Measurements from ENCODE around the gene KIF26B. TPM values are rescaled to one million over a fixed set of nuclear protein-coding genes. Genes with fewer than 3 reads are reported as not detected.

KIF26B gene
- total RNA-seq, 3 donors from 2014 or later = 0.03 to 0.24 (median 0.10) TPM

DNA sequence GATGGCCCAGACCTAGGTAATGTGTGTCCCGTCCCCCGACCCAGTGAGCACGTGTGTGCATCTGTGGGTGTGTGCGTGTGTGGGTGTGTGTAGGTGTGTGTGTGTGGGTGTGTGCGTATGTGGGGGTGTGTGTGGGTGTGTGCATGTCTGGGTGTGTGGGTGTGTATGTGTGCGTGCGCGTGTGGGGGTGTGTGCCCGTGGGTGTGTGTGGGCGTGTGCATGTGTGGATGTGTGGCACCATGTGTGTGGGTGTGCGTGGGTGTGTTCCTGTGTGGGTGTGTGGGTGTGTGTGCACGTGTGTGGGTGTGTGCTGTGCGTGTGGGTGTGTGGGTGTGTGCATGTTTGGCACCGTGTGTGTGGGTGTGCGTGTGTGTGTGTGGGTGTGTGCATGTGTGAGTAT is 309.5 kb downstream of the KIF26B start:
- H3K9me3 Mint-ChIP-seq = peaks cover 3% of the 10 kb centered on the region
- no peaks in the 10 kb centered on the region for H3K4me1 Mint-ChIP-seq (ENCODE audit: low read depth)
- DNase-seq = no peak
- no peak for ATAC-seq
- H3K36me3 Mint-ChIP-seq (ENCODE audit: insufficient read depth) = no peaks in the 10 kb centered on the region
- H3K27me3 Mint-ChIP-seq (ENCODE audit: low read depth) = peaks cover 4% of the 10 kb centered on the region
- no peak overlapping the region for H3K4me3 Mint-ChIP-seq

DNA sequence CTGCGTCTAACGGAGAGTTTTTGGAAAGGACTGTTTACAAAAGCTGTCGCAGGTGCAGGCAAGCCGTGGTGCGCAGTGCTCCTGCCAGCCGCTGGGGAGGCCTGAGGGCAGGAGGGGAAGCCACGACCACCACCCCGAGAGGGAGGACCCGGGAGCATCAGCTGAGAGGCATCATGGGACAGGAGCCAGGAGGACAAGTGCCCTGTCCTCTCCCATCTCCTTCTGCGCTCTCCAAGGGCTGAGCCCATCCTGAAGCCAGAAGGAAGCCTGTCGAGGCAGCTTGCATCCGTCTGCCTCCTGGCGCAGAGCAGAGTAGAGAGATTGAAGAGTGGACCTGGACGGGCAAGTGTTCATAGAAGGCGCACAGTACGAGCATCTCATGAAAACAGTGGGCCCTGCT is 310.9 kb downstream of the KIF26B start:
- Mint-ChIP-seq H3K9me3 (peaks cover 3% of the 10 kb centered on the region), H3K4me3 (no peak overlapping the region), H3K27me3 (ENCODE audit: low read depth) (peaks cover 4% of the 10 kb centered on the region), H3K36me3 (ENCODE audit: insufficient read depth) (no peaks in the 10 kb centered on the region), H3K4me1 (ENCODE audit: low read depth) (no peaks in the 10 kb centered on the region)
- DNase-seq (no peak), ATAC-seq (no peak)

- Mint-ChIP-seq H3K4me3 (no peak overlapping the region), H3K9me3 (peaks cover 3% of the 10 kb centered on the region), H3K36me3 (ENCODE audit: insufficient read depth) (no peaks in the 10 kb centered on the region), H3K4me1 (ENCODE audit: low read depth) (no peaks in the 10 kb centered on the region), H3K27me3 (ENCODE audit: low read depth) (peaks cover 4% of the 10 kb centered on the region)
- DNase-seq (no peak), ATAC-seq (no peak)
These were observed 311.5 kb downstream of the KIF26B start for GRCh38 chr1:245466261-245466660.

DNA sequence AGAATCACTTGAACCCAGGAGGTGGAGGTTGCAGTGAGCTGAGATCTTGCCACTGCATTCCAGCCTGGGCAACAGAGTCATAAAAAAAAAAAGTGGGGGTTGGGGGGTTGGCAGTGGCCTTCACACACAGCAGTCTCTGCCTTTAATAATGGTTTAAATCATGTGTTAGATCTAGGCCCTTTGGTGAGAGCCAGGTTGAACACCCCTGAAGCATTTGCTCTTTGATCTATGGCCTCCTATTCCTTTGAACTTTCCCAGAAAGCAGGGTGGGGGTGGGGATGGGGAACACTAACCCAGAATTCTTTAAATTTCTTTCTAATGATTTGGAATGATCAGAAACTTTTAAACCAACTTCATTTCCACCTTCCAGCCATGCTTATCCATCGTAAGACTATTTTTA is 313.0 kb downstream of the KIF26B start:
- H3K4me3 Mint-ChIP-seq = no peak overlapping the region

DNA sequence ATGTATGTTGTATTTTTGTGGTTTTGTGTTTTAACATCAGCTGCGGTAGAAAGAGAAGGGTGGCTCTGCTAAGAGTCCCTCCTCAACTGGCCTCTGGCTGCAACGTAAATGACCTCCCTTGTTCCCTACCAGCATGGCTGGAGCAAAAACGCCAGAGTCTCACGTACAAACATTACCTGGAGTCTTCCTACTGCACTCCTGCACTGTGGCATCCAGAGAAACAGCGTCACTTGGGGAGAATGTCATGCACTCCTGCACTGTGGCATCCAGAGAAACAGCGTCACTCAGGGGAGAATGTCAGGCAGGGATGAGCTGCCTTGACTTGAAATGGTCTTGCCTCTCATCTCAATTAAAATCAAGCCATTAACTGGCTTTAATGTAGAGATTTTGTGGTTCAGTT is 314.2 kb downstream of the KIF26B start:
- Mint-ChIP-seq H3K36me3 (ENCODE audit: insufficient read depth) (no peaks in the 10 kb centered on the region), H3K9me3 (peaks cover 2% of the 10 kb centered on the region), H3K4me3 (no peak overlapping the region), H3K27me3 (ENCODE audit: low read depth) (no peaks in the 10 kb centered on the region), H3K4me1 (ENCODE audit: low read depth) (no peaks in the 10 kb centered on the region)
- DNase-seq = no peak
- no peak for ATAC-seq

More for the DNA sequence above, 313.0 kb downstream of the KIF26B start:
- no peaks in the 10 kb centered on the region for H3K27me3 Mint-ChIP-seq (ENCODE audit: low read depth)
- H3K9me3 Mint-ChIP-seq = peaks cover 3% of the 10 kb centered on the region
- H3K4me1 Mint-ChIP-seq (ENCODE audit: low read depth) = no peaks in the 10 kb centered on the region
- ATAC-seq = no peak
- DNase-seq = no peak
- H3K36me3 Mint-ChIP-seq (ENCODE audit: insufficient read depth) = no peaks in the 10 kb centered on the region

DNA sequence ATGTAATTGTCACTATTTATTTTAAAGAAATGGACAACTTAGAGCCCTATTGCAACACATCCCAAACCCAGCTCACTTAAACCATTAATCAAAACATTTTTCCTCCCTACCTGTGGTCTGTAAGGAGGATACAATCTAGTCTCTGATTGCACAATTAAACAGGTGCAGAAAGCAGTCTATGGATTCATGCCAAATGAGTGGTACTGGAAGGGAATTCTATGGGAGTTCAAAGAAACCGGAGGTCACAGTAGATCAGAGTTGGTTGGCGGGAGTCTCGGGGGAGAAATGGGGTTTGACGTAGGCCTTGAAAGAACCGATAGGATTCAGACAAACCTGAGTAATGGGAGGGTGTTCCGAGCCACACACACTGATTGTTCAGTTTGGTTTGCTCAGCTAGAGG is 314.9 kb downstream of the KIF26B start:
- no peaks in the 10 kb centered on the region for H3K27me3 Mint-ChIP-seq (ENCODE audit: low read depth)
- no peak for DNase-seq
- H3K9me3 Mint-ChIP-seq = no peaks in the 10 kb centered on the region
- H3K36me3 Mint-ChIP-seq (ENCODE audit: insufficient read depth) = no peaks in the 10 kb centered on the region
- H3K4me3 Mint-ChIP-seq = no peak overlapping the region
- no peak for ATAC-seq
- H3K4me1 Mint-ChIP-seq (ENCODE audit: low read depth) = no peaks in the 10 kb centered on the region

GRCh38 chr1:245475126-245475525 is 320.3 kb downstream of the KIF26B start:
- Mint-ChIP-seq H3K4me1 (ENCODE audit: low read depth) (no peaks in the 10 kb centered on the region), H3K27me3 (ENCODE audit: low read depth) (no peaks in the 10 kb centered on the region), H3K9me3 (no peaks in the 10 kb centered on the region), H3K4me3 (no peak overlapping the region), H3K36me3 (ENCODE audit: insufficient read depth) (no peaks in the 10 kb centered on the region)
- no peak for ATAC-seq
- DNase-seq = no peak

DNA sequence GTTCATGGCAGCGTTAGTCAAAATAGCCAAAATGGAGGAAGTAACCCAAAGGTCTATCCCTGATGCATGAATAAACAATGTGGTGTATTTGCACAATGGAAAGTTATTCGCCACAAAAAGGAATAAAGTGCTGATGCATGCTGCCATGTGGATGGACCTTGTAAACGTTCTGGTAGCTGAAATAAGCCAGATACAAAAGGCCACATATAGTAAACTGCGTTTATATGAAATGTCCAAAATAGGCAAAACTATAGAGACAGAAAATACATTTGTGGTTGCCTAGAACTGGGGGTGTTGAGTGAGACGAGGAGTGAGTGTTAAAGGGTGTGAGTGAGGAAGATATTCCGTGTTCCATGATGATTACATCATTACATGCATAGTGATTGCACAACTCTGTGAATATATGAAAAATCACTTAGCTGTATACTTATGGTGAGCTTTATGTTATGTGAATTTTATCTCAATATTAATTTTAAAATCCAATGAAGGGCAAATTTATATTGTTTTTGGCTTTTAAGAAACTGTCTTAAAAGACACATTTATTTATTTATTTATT is 321.3 kb downstream of the KIF26B start:
- no peaks in the 10 kb centered on the region for H3K9me3 Mint-ChIP-seq
- no peaks in the 10 kb centered on the region for H3K4me1 Mint-ChIP-seq (ENCODE audit: low read depth)
- no peak for ATAC-seq
- H3K36me3 Mint-ChIP-seq (ENCODE audit: insufficient read depth) = no peaks in the 10 kb centered on the region
- H3K27me3 Mint-ChIP-seq (ENCODE audit: low read depth) = no peaks in the 10 kb centered on the region
- no peak overlapping the region for H3K4me3 Mint-ChIP-seq
- no peak for DNase-seq

- H3K27me3 Mint-ChIP-seq (ENCODE audit: low read depth) = no peaks in the 10 kb centered on the region
- no peaks in the 10 kb centered on the region for H3K36me3 Mint-ChIP-seq (ENCODE audit: insufficient read depth)
- no peaks in the 10 kb centered on the region for H3K9me3 Mint-ChIP-seq
- ATAC-seq (no peak), DNase-seq (no peak)
- H3K4me1 Mint-ChIP-seq (ENCODE audit: low read depth) = no peaks in the 10 kb centered on the region
- no peak overlapping the region for H3K4me3 Mint-ChIP-seq
These were observed 323.2 kb downstream of the KIF26B start for GRCh38 chr1:245477941-245478340.

DNA sequence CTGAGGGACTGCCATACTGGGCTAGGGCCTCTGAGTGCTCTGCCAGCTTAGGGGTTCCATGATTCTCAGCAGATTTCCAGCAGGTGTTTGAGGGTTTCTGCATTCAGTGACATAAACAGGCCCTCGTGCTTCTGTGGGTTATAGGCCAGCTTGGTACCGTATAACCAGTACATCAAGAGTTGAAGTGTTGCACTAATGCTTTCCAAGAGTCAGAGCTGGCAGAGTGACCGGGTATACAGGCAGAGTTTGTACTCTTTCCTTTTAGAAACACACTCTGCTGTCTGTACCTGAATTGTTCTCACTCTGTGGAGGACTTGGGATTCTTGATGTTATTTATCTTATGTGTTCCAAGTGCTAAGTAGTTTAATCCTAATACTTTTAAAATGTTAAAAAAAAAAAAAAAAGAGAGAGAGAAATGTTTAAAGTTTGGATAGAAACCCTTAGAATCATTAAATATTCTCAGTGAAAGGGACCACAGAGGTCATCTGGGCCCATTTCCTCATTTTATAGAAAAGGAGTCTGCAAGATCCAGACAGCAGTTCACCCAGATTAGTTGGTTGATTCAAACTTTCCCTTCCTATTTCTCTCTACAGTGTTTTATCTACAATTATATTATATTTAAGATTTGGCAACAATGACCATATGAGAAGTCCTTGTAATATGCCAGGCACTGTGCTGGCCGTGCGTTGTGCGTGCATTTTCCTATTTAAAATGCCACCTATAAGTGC is 325.8 kb downstream of the KIF26B start:
- no peaks in the 10 kb centered on the region for H3K36me3 Mint-ChIP-seq (ENCODE audit: insufficient read depth)
- no peak for ATAC-seq
- no peak for DNase-seq

DNA sequence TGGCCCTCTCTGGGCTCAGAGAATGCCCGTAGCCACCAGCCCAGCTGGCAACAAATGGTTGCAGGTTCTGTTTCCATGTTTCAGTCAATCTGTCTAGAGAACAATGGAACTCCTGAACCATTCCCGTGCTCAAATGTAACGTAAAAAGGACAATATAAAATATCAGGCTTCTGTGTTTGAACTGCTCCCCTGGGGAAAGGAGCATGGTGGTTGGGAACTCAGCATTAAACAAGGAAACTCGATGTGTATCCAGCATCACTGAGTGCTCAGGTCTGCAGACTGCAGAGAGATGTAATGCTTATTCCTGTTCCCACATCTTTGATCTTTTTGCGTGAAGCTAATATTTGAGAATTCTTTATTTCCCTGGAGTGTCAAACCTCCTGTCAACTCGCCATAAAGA is 326.5 kb downstream of the KIF26B start:
- Mint-ChIP-seq H3K36me3 (ENCODE audit: insufficient read depth) (no peaks in the 10 kb centered on the region), H3K4me1 (ENCODE audit: low read depth) (no peaks in the 10 kb centered on the region), H3K27me3 (ENCODE audit: low read depth) (no peaks in the 10 kb centered on the region), H3K9me3 (no peaks in the 10 kb centered on the region), H3K4me3 (no peak overlapping the region)
- ATAC-seq (no peak), DNase-seq (no peak)

More for the DNA sequence above, 325.8 kb downstream of the KIF26B start:
- H3K4me1 Mint-ChIP-seq (ENCODE audit: low read depth) = no peaks in the 10 kb centered on the region
- no peaks in the 10 kb centered on the region for H3K27me3 Mint-ChIP-seq (ENCODE audit: low read depth)
- no peaks in the 10 kb centered on the region for H3K9me3 Mint-ChIP-seq
- H3K4me3 Mint-ChIP-seq = no peak overlapping the region

DNA sequence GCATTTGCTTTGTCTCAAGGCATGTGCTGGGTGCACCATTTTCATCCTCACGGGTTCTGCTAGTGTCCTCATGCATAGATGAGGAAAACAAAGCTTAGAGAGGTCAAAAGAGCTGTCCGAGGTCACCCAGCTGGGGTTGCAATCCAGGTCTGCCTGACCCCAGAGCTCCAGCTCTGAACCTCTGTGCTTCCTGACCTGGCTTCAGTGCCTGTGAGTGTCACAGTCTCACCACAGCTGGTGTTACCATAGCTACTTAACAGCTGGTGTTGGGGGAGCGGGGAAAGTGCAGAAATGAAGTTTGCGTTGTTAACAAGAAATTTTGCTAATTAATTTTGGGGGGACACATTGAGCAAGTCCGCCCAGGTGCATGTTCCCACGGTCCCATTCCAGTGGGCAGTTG is 328.5 kb downstream of the KIF26B start:
- H3K9me3 Mint-ChIP-seq = no peaks in the 10 kb centered on the region
- DNase-seq = no peak
- H3K27me3 Mint-ChIP-seq (ENCODE audit: low read depth) = no peaks in the 10 kb centered on the region
- no peaks in the 10 kb centered on the region for H3K36me3 Mint-ChIP-seq (ENCODE audit: insufficient read depth)
- H3K4me3 Mint-ChIP-seq = no peak overlapping the region
- H3K4me1 Mint-ChIP-seq (ENCODE audit: low read depth) = no peaks in the 10 kb centered on the region
- no peak for ATAC-seq

DNA sequence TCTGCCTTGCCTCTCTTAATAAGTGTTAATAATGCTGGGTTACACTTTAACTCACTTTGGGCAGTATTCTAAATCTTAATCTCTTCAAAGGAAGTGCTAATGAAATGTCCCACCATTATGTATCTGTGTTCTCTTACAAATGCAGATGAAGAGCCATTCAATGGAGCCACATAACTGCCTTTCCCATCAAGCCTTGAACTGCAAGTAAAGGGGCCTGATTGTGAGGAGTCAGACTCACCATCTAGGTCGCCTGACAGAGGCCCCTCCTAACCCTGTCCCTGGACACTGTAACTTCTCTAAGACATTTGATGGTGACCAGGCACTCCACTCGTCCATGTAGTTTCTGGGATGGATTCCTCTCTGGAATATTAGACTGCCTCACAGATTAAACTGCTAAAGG is 329.4 kb downstream of the KIF26B start:
- Mint-ChIP-seq H3K4me3 (no peak overlapping the region), H3K27me3 (ENCODE audit: low read depth) (no peaks in the 10 kb centered on the region), H3K4me1 (ENCODE audit: low read depth) (no peaks in the 10 kb centered on the region), H3K9me3 (no peaks in the 10 kb centered on the region), H3K36me3 (ENCODE audit: insufficient read depth) (no peaks in the 10 kb centered on the region)
- ATAC-seq (no peak), DNase-seq (no peak)

DNA sequence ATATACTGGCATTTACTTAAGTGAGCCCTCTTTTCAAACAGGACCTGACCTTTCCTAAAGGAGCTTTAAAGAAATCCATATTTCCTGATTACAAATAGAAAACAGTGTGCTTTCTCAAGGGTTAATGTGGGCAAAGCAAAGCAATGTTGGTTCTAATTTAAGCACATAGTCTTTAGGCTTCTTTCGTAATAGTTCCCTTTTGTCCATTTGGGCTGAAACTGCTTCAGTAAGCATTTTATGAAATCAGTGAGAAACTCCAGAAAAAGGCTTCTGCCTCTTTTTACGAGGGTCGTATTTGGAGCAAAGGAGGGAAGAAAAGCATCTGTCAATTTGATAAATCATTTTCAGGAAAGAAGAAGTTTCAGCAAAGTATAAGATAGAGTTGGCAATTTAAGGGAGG is 331.2 kb downstream of the KIF26B start:
- Mint-ChIP-seq H3K27me3 (ENCODE audit: low read depth) (no peaks in the 10 kb centered on the region), H3K36me3 (ENCODE audit: insufficient read depth) (no peaks in the 10 kb centered on the region), H3K9me3 (no peaks in the 10 kb centered on the region), H3K4me3 (no peak overlapping the region), H3K4me1 (ENCODE audit: low read depth) (no peaks in the 10 kb centered on the region)
- ATAC-seq = no peak
- no peak for DNase-seq

GRCh38 chr1:245486775-245487470 is 332.1 kb downstream of the KIF26B start:
- Mint-ChIP-seq H3K4me3 (no peak overlapping the region), H3K9me3 (no peaks in the 10 kb centered on the region), H3K4me1 (ENCODE audit: low read depth) (no peaks in the 10 kb centered on the region), H3K36me3 (ENCODE audit: insufficient read depth) (no peaks in the 10 kb centered on the region), H3K27me3 (ENCODE audit: low read depth) (no peaks in the 10 kb centered on the region)
- no peak for DNase-seq
- no peak for ATAC-seq
